ENCODE results near the gene DNAH8.

DNAH8 gene

DNA sequence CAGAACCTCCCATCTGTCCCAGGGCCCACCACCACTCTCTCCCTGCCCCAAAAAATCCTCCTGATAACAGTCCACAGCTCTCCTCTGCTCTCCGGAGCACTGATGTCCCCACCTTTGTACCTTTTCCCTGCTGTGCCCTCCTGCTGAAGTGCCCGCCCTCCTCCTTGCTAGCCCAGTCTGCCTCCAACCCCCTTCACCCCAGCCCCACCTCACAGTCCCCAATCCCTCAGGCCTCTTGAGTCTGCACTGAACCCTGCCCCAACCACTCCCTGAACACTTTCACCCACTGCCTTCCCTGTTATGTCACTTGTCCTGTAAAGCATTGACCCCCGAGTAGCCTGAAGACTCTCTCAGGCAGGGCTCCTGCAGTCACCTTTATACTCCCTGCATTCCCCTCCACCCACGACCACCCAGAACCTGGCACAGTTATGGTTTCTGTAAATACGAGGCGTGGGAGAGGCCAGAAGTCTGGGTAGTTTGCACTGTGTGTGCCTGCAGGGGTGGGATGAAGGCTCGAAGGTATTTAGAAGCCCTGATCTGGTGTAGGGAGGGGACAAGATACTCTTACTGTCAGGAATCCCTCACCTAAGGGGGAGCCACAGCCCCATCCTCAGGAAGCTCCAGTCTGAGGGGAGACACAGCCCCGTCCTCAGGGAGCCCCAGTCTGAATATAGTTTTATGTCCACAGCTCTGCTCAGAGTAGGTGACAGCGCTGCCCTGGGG is 338.9 kb downstream of the DNAH8 start:
- DNase-seq (ENCODE audit: low spot score) = no peak

DNA sequence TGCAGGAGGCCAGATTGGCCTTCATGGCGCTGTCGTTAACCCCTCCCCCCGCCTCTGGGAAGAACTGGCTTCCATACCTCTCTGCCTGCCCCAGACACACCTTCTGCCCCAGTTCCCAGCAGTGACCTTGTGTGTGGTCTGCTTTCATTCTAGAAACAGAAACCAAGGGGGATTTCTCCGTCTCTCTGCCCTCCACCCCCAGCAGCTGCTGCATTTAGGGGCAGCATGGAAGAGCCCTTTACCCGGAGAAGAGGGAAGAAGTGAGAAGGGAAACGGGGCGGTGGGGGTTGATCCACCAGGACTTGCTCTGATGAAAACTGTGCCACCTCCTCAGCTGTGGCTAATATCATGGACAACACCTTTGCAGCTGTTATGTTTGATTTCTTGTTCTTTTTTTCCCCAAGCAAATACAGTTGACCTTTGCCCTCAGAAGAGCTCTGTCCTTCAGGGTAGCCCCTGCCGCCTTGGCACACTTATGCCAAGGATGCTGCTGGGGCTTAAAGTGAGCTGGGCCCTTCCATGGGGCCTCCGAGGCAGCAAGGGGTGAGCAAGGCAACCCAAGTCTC is 339.5 kb downstream of the DNAH8 start:
- DNase-seq (ENCODE audit: low spot score) = no peak

DNA sequence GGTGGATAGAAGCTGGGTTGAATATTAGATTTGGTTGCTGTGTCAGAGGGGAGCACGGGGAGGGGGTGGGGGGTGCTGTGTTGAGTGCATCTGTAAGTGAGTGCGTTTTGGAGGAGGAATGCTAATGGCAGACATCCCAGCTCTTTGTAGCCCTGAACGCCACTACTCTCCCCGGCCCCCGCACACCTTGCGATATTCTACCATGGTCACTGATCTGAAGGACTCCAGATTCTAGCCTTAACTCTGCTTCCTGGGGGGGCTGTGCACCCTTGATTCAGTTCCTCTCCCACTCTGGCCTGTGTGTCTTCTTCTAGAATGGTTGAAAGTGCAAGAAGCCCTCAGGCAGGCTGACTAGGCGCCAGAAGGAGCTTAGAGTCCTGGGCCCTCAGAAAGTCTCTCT is 340.6 kb downstream of the DNAH8 start:
- no peak for DNase-seq (ENCODE audit: low spot score)

DNA sequence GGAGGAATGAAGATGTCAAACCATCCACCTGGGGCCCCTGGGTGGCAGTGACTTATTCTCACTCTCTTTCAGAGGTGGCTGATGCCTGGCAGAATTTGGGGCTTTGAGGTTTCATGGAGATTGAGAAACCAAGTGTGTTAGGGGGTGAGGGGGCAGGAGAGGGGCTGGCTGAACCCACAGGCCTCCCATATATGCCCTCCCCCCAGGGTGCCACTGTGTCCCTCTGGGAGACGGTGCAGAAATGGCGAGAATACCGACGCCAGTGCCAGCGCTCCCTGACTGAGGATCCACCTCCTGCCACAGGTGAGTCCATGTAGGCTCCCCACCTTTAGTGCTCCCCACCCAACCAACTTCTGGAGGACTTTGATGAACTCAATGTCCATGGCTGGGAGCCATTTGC is 341.1 kb downstream of the DNAH8 start:
- DNase-seq (ENCODE audit: low spot score) = no peak

DNA sequence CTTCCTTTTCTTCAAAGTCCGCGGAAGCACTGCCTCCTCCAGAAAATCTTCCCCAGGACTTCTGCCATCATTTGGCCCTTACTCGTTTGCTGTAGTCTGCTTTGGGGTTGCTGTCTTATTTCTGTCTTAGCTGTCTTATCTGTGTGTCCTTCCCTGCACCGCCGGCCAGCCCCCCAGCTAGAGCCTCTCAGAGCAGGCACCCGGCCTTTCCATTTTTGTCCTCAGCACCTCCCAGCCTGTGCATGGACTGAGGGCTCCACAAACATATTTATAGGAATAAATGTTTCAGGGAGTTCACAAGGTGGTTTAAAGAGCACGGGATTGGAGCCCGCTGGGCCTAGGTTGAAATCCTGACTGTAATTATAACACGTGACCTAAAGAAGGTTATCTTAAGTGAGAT is 341.6 kb downstream of the DNAH8 start:
- DNase-seq (ENCODE audit: low spot score) = no peak

DNA sequence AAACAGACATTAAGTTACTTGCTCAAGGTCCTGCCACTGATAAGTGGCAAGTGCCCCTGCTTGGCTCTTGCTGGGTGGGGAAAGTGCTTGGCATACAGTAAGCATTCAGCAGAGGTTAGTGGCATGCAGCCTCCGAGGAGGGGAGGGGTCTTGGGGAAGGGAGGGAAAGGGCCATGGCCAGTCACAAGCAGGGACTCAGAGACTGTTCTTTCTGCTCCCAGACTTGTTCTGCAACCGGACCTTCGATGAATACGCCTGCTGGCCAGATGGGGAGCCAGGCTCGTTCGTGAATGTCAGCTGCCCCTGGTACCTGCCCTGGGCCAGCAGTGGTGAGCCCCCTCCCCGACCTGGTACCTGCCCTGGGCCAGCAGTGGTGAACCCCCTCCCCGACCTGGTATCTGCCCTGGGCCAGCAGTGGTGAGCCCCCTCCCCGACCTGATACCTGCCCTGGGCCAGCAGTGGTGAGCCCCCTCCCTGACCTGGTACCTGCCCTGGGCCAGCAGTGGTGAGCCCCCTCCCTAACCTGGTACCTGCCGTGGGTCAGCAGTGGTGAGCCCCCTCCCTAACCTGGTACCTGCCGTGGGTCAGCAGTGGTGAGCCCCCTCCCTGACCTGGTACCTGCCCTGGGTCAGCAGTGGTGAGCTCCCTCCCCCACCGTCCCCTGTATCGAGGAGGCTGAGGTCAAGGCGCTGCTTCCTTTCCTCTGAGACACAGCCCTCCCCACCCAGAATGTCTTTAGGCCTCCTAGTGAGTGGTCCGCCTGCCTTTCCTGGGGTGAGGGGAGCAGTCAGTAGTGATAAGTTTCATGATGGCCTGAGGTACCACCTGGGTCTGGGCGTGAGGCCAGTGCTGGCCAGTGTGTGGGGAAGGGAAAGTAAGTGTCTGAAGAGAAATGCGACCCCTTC is 342.4 kb downstream of the DNAH8 start:
- DNase-seq (ENCODE audit: low spot score) = no peak

DNA sequence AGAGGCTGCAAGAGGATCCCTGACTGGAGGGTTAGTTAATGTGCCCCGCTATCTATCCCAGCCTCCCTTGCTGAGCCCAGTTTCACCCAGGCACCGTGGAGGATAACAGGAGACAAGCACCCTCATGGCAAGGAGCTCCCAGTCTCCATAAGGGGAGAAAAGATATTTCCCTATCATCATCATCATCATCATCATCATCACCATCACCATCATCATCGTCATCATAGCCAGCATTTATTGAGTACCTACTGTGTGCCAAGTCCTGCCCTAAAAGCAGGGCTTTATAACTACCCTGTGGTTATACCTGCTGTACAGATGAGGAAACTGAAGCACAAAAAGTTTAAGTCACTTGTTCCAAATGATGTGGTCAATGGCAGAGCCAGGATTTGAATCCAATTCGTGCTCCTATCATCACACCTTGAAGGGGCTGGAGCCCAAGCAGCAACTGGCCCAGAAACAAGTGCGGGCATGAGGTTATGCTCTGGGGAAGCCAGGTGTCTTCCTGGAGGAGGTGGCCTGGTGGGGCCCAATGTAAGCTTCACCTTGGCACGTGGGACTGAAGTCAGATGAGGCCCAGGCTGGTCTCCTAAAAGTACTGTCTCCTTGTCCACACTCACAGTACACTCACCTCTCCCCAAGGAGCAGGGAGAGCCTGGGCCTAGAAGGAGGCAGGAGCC is 343.5 kb downstream of the DNAH8 start:
- DNase-seq (ENCODE audit: low spot score) = no peak

DNA sequence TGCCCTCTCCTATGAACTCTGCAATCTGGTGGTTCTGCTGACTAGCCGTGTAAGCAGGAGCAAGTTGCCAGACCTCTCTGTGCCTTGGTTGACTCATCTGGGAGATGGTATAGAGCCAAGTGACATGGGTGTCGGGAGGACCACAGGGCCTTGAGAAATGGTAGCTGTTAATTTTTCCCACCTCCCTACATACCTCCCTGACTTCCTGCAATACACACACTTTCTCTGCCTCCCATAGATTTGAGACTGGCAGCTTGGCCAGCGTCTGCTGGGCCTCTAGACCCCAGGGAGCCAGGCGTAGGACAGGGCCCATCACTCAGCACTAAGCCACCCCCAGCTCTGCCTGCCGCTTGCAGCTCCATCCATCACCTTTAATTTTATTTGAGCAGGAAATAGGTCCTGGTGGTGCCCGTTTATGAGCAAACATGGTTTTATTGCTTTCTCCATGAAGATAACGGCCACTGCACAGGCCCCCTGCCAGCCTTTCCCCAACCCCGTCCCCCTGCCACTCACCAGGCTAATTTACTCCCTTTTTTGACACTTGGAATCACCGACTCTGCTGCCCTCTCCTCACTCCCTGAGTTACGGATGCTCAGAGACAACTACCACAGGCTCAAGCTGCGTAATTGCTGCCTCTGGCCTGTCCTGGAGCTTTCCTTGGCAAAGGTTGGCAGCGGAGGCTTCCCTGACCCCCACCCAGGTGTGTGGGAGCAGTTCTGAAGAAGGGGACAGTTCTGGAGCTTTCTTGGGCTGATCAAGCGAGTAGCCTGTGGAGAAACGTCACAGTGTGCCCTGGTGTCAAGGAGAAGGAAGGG is 344.6 kb downstream of the DNAH8 start:
- DNase-seq (ENCODE audit: low spot score) = no peak

DNA sequence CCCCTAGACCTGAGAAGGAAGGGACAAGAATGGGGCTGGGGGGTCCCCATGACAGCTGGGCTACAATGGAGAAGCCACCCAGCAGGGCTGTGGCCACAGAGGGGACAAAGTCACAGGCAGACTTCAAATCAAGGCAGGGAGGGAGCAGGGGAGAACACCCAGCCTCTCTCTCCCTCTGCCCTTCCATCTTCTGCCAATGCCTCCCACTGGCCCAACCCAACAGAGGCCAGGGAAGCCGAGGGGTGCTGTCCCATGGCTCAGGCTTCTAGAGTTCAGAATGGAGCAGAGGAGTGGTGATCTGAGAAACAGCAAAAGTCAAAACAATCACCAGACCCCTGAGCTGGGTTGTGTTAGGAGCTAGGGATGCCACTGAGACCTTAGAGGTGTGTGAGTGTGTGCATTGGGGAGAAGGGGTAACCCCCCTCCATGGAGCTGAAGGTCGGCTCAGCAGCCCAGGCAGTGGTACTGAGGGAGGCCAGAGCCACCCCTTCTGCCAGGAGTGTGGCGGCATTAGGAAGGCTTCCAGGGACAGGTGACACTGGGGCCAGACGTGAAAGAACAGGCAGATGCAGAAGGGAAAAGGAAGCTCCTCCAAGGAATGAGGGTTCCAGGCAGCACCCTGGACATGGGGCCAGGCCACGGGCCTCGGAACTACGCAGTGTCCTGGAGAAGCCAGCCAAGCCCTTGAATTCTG is 345.5 kb downstream of the DNAH8 start:
- no peak for DNase-seq (ENCODE audit: low spot score)

DNA sequence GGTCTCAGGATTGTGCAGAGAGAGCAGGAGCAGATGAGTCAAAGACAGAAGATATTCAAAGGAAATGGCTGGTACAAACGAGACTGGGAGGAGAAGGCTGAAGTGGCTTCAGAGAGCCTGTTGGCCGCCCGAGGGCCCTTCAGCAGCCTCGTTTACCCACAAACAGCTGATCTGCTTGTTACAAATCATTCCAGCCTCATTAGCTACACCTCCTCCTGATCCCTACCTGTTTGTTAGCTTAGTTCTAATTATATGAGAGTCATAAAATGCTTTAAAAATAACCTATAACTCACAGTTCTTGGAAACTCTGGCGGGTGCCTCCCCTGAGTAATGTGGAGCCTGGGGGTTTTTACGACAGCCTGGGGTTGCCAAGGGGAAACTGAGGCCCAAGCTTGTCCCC is 346.1 kb downstream of the DNAH8 start:
- no peak for DNase-seq (ENCODE audit: low spot score)

DNA sequence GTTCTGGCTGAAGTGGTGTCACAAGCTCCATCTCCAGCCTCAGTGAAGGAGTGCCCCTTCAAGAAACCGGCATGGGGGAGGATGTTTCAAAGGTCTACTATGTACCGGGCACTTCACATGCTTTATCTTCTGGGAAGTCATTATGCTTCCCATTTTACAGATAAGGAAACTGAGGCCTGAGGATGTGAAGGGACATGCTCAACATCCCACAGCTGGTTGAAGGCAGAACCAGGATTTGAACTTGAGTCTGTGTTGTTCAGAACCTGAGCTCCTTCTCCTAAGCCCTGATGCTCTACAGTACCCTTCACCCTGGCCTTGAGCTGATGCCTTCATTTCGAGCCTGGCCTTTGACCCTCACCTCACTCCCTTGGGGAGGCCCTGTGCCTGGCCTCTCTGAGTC is 346.5 kb downstream of the DNAH8 start:
- DNase-seq (ENCODE audit: low spot score) = no peak

DNA sequence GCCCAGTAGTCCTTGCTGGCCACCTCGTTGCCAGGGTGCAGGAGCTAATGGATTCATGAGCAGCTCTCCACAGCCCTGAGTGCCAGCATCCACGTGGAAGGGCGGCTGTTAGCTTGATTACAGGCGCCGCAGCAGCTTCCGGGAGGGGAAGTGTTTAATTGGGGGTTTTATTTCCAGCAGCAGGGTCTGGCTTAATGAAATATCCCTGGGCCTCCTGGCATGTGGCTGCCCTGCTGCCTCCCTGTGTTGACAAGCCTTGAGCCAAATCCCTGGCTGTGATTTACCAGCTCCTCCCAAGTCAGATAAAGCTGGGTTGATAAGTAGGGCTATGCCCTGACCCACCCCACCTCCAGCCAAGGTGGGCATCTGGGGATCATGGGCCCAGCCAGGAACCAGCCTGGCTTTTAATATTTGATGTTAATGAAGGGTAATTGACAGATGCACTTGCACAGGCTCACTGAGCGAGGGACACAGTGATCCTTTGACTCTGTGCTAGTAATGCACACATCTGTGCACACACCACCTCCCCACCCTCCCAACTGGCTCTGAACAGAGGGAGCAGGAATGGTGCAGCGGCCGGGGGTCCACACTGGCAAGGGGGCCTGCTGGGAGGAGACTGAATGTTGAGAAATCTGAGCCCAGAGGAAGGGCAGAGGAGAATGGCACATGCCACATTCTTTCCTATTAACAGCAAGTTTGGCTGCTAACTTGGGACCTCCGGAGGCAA is 347.1 kb downstream of the DNAH8 start:
- no peak for DNase-seq (ENCODE audit: low spot score)

DNA sequence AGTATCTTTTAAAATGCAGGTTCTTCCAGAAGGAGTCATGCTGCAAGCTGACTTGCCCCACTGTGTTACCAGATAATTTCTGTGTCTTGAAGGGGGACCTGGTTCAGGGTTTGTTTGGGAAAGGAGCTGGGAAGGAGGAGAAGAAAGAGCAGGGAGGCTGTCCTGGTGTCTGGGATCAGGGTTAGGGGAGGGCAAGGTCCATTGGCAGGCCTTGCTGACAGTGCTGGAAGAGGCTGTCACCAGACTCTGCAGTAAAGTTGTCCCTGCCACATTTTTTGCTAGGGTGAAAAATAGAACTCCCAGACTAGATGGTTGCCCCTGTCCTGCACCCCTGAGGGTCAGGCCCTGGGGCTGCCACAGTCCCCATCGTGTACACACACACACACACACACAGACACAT is 348.4 kb downstream of the DNAH8 start:
- DNase-seq (ENCODE audit: low spot score) = peak; percentile 34

DNA sequence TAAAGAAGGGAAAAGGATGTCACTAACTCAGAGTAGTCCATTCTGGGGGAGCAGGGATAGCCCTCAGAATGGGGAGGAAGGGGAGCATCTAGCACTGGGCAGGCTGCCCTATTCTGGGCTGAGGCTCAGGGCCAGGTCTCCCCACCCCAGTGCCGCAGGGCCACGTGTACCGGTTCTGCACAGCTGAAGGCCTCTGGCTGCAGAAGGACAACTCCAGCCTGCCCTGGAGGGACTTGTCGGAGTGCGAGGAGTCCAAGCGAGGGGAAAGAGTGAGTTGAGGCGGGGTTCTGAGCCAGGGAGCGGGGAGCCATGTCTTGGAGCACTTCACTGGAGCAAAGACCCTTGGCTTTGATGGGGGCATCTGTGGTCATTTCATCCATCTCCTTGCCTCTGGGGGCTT is 350.4 kb downstream of the DNAH8 start:
- DNase-seq (ENCODE audit: low spot score) = no peak

DNA sequence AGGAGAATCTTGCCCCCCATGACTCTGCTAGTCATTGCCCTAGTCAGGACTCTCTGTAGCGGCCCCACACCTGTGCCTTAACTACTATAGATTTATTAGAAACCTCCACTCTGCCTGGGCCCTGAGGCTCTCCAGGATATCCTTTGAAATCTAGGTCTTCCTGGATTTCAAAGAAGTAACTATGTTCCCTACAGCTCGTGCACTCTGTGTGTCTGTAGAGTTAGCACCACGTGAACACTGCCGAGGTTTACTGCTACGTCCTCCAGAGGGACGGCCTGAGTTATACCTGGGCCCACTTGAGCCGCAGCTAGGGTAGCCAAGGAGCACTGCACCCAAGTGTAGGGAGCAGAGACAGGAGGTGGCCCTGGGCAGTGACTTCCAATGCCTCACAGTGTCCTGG is 353.3 kb downstream of the DNAH8 start:
- DNase-seq (ENCODE audit: low spot score) = no peak

DNA sequence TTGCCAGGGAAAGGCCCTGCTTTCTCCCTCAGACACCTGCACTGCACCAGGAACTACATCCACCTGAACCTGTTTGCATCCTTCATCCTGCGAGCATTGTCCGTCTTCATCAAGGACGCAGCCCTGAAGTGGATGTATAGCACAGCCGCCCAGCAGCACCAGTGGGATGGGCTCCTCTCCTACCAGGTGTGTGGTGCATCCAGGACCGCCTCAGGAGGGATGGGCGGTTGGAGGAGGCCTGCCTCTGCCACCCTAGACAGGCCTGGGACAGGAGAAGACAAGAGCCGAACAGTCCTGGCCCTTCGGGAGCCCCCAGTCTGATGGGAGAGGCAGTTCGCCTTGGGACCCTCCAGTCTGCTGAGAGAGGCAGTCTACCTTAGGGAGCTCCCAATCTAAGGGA is 357.7 kb downstream of the DNAH8 start:
- DNase-seq (ENCODE audit: low spot score) = no peak

DNA sequence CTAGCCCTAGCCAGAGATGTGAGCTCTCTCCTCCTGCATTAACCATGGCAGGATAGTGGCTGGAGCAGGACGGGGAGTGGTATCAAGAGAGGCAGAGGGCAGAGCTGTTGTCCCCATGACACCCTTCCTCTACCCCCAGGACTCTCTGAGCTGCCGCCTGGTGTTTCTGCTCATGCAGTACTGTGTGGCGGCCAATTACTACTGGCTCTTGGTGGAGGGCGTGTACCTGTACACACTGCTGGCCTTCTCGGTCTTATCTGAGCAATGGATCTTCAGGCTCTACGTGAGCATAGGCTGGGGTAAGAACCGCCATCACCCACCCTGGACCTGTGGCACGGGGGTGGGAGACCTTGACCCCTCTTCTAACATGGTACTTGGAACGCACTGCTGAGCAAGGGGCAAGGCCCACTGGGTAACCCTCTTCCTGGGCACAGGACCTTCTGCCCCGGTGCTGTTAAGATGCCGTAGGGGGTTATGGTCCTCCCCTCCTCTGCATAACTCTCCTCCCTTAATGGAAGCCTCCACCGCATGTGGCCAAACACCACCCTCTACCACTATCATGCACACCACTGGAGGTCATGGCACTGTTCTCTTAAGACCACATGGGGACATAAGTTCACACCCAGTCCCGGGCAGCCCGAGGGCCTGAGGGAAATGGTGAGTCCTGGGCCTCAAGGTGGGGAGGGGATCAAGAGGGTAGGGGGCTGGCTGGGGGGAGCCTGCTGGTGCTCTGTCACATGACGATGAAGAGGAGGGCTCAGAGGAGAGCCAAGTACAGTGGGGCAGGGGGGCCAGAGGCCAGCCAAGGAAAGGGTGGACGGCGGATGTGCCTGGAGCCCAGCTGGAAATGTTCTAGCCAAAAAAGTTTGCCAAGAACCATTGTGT is 358.6 kb downstream of the DNAH8 start:
- DNase-seq (ENCODE audit: low spot score) = no peak

DNA sequence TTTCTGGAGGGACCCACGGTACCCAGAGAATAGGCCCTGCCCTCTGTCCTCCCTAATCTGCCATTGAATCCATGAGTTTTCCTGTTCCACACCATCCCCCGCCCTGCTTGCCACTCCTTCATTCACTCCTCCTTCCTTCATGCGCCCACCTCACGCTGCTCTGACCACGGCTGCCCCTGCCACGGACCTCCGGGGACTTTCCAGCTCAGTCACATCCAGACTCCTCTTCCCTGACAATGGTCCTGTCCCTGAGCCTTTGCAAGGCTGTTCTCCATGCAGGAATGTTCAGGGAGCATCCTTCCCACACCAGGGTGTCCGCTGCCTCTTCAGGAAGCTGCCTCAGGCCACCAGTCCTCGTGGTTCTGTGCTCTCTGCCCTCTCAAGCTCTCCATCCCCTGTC is 359.4 kb downstream of the DNAH8 start:
- DNase-seq (ENCODE audit: low spot score) = no peak

DNA sequence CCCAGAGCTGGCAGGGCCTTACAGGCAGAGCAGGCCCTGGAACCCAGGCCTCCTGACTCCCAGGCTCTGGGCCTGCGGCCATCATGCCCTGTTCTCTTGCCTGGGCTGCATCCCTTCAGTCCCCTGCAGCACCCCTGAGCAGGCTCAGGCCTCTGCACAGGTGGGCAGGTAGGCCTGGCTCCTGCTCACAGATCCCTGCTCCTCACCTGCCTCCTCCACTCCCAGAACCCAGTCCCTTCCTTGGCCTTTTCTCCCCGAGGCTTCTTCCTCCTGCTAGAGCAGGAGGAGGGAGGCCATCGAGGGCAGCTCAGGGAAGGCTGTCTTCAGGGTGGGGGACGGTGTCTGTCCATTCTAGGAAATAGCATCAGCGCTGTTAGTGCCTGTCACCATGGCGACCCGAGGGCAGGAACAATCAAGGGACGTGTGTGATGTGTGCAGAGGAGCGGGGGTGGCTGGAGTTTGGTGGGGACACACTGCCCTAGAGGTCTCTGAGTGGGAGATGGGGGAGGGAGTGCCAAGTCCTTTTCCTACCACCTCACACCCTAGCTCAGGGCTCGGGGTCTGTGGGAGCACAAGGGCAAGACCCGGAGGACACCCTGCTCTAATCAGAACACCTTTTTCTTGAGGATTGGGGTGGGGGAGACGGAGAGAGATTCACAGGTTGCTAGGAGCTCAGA is 360.0 kb downstream of the DNAH8 start:
- no peak for DNase-seq (ENCODE audit: low spot score)
